Gastrocnemius medialis (tissue), 4 donors: ENCODE data around the gene FEM1B. TPM values are rescaled to one million over a fixed set of nuclear protein-coding genes. Genes with fewer than 3 reads are reported as not detected.
A peak's percentile ranks its signal among the peaks of the same experiment; 100 is the strongest.

Experiments used
- ATAC-seq, 2 donors: fragments of 150-250 bp; one replicate each; pipeline ENCODE4 v1.9.1; 2016
- DNase-seq, 2 donors: peaks; one replicate each; pipeline ENCODE4 v3.0.0-alpha.2; 2019
- H3K27ac ChIP-seq, 4 donors: fragments of 200-600 bp; sonication (generic); 1 replicate in 1 of 4; 2 replicates in 3 of 4; pipeline ENCODE4 v1.5.1; 2016 to 2018; ENCODE audit warnings: mild to moderate bottlenecking in 2 of 4, moderate library complexity in 1 of 4
- H3K27me3 ChIP-seq, 3 donors: fragments of 200-600 bp; sonication (generic) in 2 of 3; 1 replicate in 1 of 3; 2 replicates in 2 of 3; pipeline versions ENCODE4 v1.5.1 to v1.6.0; 2016 to 2019; ENCODE audit warnings: mild to moderate bottlenecking in 1 of 3, moderate library complexity in 1 of 3
- H3K36me3 ChIP-seq, 2 donors: fragments of 200-600 bp; sonication (generic) in 1 of 2; one replicate each; pipeline ENCODE4 v1.5.1; 2017 to 2018
- H3K4me1 ChIP-seq, 2 donors: fragments of 200-600 bp; sonication (generic) in 1 of 2; one replicate each; pipeline ENCODE4 v1.5.1; 2016 to 2017; ENCODE audit warnings: mild to moderate bottlenecking in 2 of 2
- H3K4me3 ChIP-seq, 4 donors: fragments of 200-600 bp; sonication (generic) in 3 of 4; 1 replicate in 1 of 4; 2 replicates in 3 of 4; pipeline ENCODE4 v1.5.1; 2016 to 2019; ENCODE audit warnings: mild to moderate bottlenecking in 2 of 4
- H3K9me3 ChIP-seq, 3 donors: fragments of 200-600 bp; sonication (generic) in 2 of 3; 1 replicate in 1 of 3; 2 replicates in 2 of 3; pipeline ENCODE4 v1.5.1; 2016 to 2019
- CTCF ChIP-seq, 5 experiments: fragments of 450-650 bp in 3 of 5; fragments of 200-600 bp in 2 of 5; sonication (generic) in 2 of 5; IDR thresholded peaks in 4 of 5; conservative IDR thresholded peaks in 1 of 5; 1 replicate in 4 of 5; 2 replicates in 1 of 5; pipeline ENCODE4 v1.5.1; 2016 to 2019; ENCODE audit warnings: antibody characterized with exemption in 5 of 5, mild to moderate bottlenecking in 3 of 5, moderate library complexity in 3 of 5
- POLR2A ChIP-seq, 2 donors: fragments of 450-650 bp; IDR thresholded peaks; one replicate each; pipeline ENCODE4 v1.6.1; 2017; ENCODE audit warnings: antibody characterized with exemption in 2 of 2, mild to moderate bottlenecking in 2 of 2, moderate library complexity in 2 of 2
- in situ Hi-C, 4 donors: fragments of 200-750 bp; cut with MboI; loops; one replicate each; pipeline versions ENCODE4 v1.15.0 to v1.8.0; 2017; ENCODE audit warnings: low sequenced_read_pairs in 4 of 4
- intact Hi-C: fragments of 100-400 bp; cut with DNase I; formaldehyde crosslinking; loops from one replicate; pipeline ENCODE4 v1.15.1; 2023; ENCODE audit warnings: low total_unique reads
- total RNA-seq, 4 donors: library from RNA; depleted of rRNA; stranded (reverse); fragments of >200 nt; gene quantifications; one replicate each; pipeline versions ENCODE4 v1.1.0 to v1.2.3, GENCODE V29; 2016

FEM1B gene
- total RNA-seq, 4 donors from 2014 or later = 80.8 to 158 (median 124) TPM

GRCh38 chr15:68334661-68335124 is 57.1 kb downstream of the FEM1B start:
- ATAC-seq (no peak), DNase-seq (no peak)
- Histone ChIP-seq H3K27ac (peak overlapping the region; percentile 25 to 68 (median 35)), H3K36me3 (no peaks in the 10 kb centered on the region), H3K27me3 (no peaks in the 10 kb centered on the region), H3K4me3 (no peak overlapping the region), H3K9me3 (no peaks in the 10 kb centered on the region), H3K4me1 (peaks cover 10 to 22% of the 10 kb centered on the region in 2 donors)
- intact Hi-C loops (no loop called here), in situ Hi-C loops (no loop called here)
- no peak for TF ChIP-seq POLR2A (IDR thresholded peaks at IDR 0.05)
- no peak for TF ChIP-seq CTCF (IDR thresholded peaks at IDR 0.05 in 4 of 5, conservative IDR thresholded peaks at IDR 0.05 in 1 of 5)

- no peaks in the 10 kb centered on the region for H3K36me3 ChIP-seq
- no peak overlapping the region for H3K4me3 ChIP-seq
- TF ChIP-seq CTCF (IDR thresholded peaks at IDR 0.05 in 4 of 5, conservative IDR thresholded peaks at IDR 0.05 in 1 of 5) = no peak
- TF ChIP-seq POLR2A (IDR thresholded peaks at IDR 0.05) = no peak
- peak in 1 of 2 donors; percentile 38 for DNase-seq
- H3K27ac ChIP-seq = peak overlapping the region in 3 of 4 donors; percentile 25 to 68 (median 44)
- H3K27me3 ChIP-seq = no peaks in the 10 kb centered on the region
- intact Hi-C loops (no loop called here), in situ Hi-C loops (no loop called here)
- H3K4me1 ChIP-seq = peaks cover 15 to 27% of the 10 kb centered on the region in 2 donors
- no peaks in the 10 kb centered on the region for H3K9me3 ChIP-seq
- peak; percentile 14 to 53 for ATAC-seq
Measured at GRCh38 chr15:68335251-68335650, 57.7 kb downstream of the FEM1B start.

- Histone ChIP-seq H3K4me3 (no peak overlapping the region), H3K36me3 (no peaks in the 10 kb centered on the region), H3K27me3 (no peaks in the 10 kb centered on the region), H3K4me1 (peaks cover 19 to 31% of the 10 kb centered on the region in 2 donors), H3K9me3 (no peaks in the 10 kb centered on the region), H3K27ac (peak overlapping the region in 1 of 4 donors; percentile 25)
- in situ Hi-C loops = no loop called here
- ATAC-seq = no peak
- DNase-seq = no peak
- intact Hi-C loops = no loop called here
- TF ChIP-seq POLR2A (IDR thresholded peaks at IDR 0.05) (no peak), CTCF (IDR thresholded peaks at IDR 0.05 in 4 of 5, conservative IDR thresholded peaks at IDR 0.05 in 1 of 5) (no peak)
Measured at GRCh38 chr15:68335655-68336054, 58.1 kb downstream of the FEM1B start.

GRCh38 chr15:68336516-68336915 is 59.0 kb downstream of the FEM1B start:
- no peaks in the 10 kb centered on the region for H3K9me3 ChIP-seq
- DNase-seq = no peak
- TF ChIP-seq CTCF (IDR thresholded peaks at IDR 0.05 in 4 of 5, conservative IDR thresholded peaks at IDR 0.05 in 1 of 5) (no peak), POLR2A (IDR thresholded peaks at IDR 0.05) (no peak)
- no peak overlapping the region for H3K27ac ChIP-seq
- H3K27me3 ChIP-seq = no peaks in the 10 kb centered on the region
- no peak overlapping the region for H3K4me3 ChIP-seq
- in situ Hi-C loops (no loop called here), intact Hi-C loops (no loop called here)
- peaks cover 28 to 40% of the 10 kb centered on the region in 2 donors for H3K4me1 ChIP-seq
- ATAC-seq = no peak
- no peaks in the 10 kb centered on the region for H3K36me3 ChIP-seq

GRCh38 chr15:68337826-68338225 is 60.3 kb downstream of the FEM1B start:
- no peaks in the 10 kb centered on the region for H3K27me3 ChIP-seq
- peaks cover 41 to 53% of the 10 kb centered on the region in 2 donors for H3K4me1 ChIP-seq
- H3K27ac ChIP-seq = no peak overlapping the region
- no peaks in the 10 kb centered on the region for H3K36me3 ChIP-seq
- intact Hi-C loops = no loop called here
- TF ChIP-seq CTCF (IDR thresholded peaks at IDR 0.05 in 4 of 5, conservative IDR thresholded peaks at IDR 0.05 in 1 of 5) (no peak), POLR2A (IDR thresholded peaks at IDR 0.05) (no peak)
- H3K9me3 ChIP-seq = no peaks in the 10 kb centered on the region
- ATAC-seq = no peak
- in situ Hi-C loops = no loop called here
- no peak for DNase-seq
- H3K4me3 ChIP-seq = no peak overlapping the region
